HCT116 (cell line): Measurements from ENCODE around the gene B3GALT6.

ENCODE experiments used
- ATF3 ChIP-seq: IDR thresholded peaks from 2 replicates; pipeline ENCODE4 v1.6.1; 2012
- CEBPB ChIP-seq: IDR thresholded peaks from 2 replicates; pipeline ENCODE4 v1.6.1; 2012; ENCODE audit warnings: low read depth
- CTCF ChIP-seq, 3 experiments: fragments of 200-600 bp in 1 of 3; sonication (generic) in 1 of 3; IDR thresholded peaks in 2 of 3; conservative IDR thresholded peaks in 1 of 3; 2 replicates each; pipeline ENCODE4 v1.5.1; 2012 to 2017; ENCODE audit warnings: low read depth in 2 of 3, low read length in 2 of 3, antibody characterized with exemption in 1 of 3, borderline replicate concordance in 1 of 3, control low read depth in 1 of 3, mild to moderate bottlenecking in 1 of 3, mixed read lengths in 1 of 3, mixed run types in 1 of 3, moderate library complexity in 1 of 3; ENCODE audit not compliant: insufficient read depth in 1 of 3
- ELF1 ChIP-seq: IDR thresholded peaks from 2 replicates; pipeline ENCODE4 v1.6.1; 2012; ENCODE audit warnings: low read depth, borderline replicate concordance
- EZH2 ChIP-seq: fragments of 200-600 bp; sonication (generic); IDR thresholded peaks from 2 replicates; pipeline ENCODE4 v1.6.1; 2017; ENCODE audit warnings: antibody characterized with exemption, mixed run types
- FOSL1 ChIP-seq: IDR thresholded peaks from 2 replicates; pipeline ENCODE4 v1.6.1; 2012; ENCODE audit warnings: low read depth
- MAX ChIP-seq: IDR thresholded peaks from 2 replicates; pipeline ENCODE4 v1.6.1; 2012
- POLR2A ChIP-seq: IDR thresholded peaks from 2 replicates; pipeline ENCODE4 v1.7.0; 2011; ENCODE audit warnings: borderline replicate concordance; ENCODE audit not compliant: insufficient read depth, insufficient read length; ENCODE audit errors: extremely low read depth
- POLR2AphosphoS5 ChIP-seq: IDR thresholded peaks from 2 replicates; pipeline ENCODE4 v1.6.1; 2011; ENCODE audit warnings: mild to moderate bottlenecking, low read depth, low read length, moderate library complexity
- TF ChIP-seq, protein P1 (sequence below): IDR thresholded peaks from 2 replicates; pipeline ENCODE4 v1.6.1; 2012; ENCODE audit warnings: low read depth

DNA sequence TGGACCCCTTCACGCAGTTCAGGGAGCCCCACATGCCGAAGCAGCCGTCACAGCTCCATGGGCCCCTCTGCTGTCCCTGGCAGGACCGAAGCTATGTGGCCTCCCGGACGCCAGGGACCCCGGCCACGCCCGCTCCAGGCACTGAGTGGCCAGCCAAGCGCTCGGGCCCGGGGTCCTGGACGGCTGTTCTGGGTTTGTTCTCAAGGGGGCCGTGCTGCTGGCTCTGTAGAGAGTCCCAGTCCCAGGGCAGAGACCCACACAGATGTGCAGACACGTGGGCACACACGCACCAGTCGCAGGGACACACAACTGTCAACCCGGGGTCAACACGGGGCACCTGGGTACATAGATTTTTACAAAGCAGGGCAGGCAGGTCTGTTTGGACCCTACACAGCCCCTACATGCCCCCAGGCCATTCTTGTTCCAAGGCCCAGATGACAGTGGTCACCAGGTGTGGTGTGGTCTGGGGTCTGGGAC, 6.7 kb downstream of the B3GALT6 start:
- TF ChIP-seq EZH2 (no peak), CTCF (IDR thresholded peaks at IDR 0.05 in 2 of 3, conservative IDR thresholded peaks at IDR 0.05 in 1 of 3; ENCODE audit: borderline replicate concordance in 1 of 3, insufficient read depth in 1 of 3, low read depth in 2 of 3, low read length in 2 of 3) (no peak), POLR2A (no peak), CEBPB (no peak), MAX (no peak), ATF3 (no peak), POLR2AphosphoS5 (no peak), ELF1 (no peak), FOSL1 (no peak)
- TF ChIP-seq, protein P1, sequence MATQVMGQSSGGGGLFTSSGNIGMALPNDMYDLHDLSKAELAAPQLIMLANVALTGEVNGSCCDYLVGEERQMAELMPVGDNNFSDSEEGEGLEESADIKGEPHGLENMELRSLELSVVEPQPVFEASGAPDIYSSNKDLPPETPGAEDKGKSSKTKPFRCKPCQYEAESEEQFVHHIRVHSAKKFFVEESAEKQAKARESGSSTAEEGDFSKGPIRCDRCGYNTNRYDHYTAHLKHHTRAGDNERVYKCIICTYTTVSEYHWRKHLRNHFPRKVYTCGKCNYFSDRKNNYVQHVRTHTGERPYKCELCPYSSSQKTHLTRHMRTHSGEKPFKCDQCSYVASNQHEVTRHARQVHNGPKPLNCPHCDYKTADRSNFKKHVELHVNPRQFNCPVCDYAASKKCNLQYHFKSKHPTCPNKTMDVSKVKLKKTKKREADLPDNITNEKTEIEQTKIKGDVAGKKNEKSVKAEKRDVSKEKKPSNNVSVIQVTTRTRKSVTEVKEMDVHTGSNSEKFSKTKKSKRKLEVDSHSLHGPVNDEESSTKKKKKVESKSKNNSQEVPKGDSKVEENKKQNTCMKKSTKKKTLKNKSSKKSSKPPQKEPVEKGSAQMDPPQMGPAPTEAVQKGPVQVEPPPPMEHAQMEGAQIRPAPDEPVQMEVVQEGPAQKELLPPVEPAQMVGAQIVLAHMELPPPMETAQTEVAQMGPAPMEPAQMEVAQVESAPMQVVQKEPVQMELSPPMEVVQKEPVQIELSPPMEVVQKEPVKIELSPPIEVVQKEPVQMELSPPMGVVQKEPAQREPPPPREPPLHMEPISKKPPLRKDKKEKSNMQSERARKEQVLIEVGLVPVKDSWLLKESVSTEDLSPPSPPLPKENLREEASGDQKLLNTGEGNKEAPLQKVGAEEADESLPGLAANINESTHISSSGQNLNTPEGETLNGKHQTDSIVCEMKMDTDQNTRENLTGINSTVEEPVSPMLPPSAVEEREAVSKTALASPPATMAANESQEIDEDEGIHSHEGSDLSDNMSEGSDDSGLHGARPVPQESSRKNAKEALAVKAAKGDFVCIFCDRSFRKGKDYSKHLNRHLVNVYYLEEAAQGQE: no peak
